Endodermal cell (in vitro differentiated cells): Measurements from ENCODE around the gene CUEDC2. TPM values are rescaled to one million over a fixed set of nuclear protein-coding genes. Genes with fewer than 3 reads are reported as not detected.

Experiments
- DNase-seq: peaks from one replicate; pipeline ENCODE4 v3.0.0-alpha.2; 2017
- H3K27ac ChIP-seq: 2 replicates; pipeline ENCODE4 v1.5.1; 2013; ENCODE audit warnings: mild to moderate bottlenecking, low read depth, low read length, moderate library complexity
- H3K27me3 ChIP-seq: 2 replicates; pipeline ENCODE4 v1.6.1; 2013; ENCODE audit warnings: mild to moderate bottlenecking, low read length, moderate library complexity; ENCODE audit not compliant: insufficient read depth, control insufficient read depth, poor library complexity, severe bottlenecking
- H3K36me3 ChIP-seq: 2 replicates; pipeline ENCODE4 v1.7.0; 2013; ENCODE audit warnings: mild to moderate bottlenecking, low read length, moderate library complexity; ENCODE audit not compliant: control insufficient read depth, insufficient read depth
- H3K4me1 ChIP-seq: one replicate; pipeline ENCODE4 v1.7.0; 2013; ENCODE audit warnings: low read length; ENCODE audit not compliant: control insufficient read depth, insufficient read depth
- H3K4me3 ChIP-seq: 2 replicates; pipeline ENCODE4 v1.5.1; 2013; ENCODE audit warnings: mild to moderate bottlenecking, low read length, moderate library complexity
- H3K9ac ChIP-seq: 2 replicates; pipeline ENCODE4 v1.6.1; 2013; ENCODE audit warnings: mild to moderate bottlenecking, low read length, moderate library complexity; ENCODE audit not compliant: poor library complexity, severe bottlenecking; ENCODE audit errors: extremely low read depth
- H3K9me3 ChIP-seq: 2 replicates; pipeline ENCODE4 v1.6.1; 2013; ENCODE audit warnings: mild to moderate bottlenecking, low read length, moderate library complexity; ENCODE audit not compliant: control insufficient read depth
- H3K27ac Mint-ChIP-seq: 2 replicates; pipeline ENCODE4 v1.8.0; 2020; ENCODE audit warnings: mixed read lengths
- H3K27me3 Mint-ChIP-seq: 2 replicates; pipeline ENCODE4 v1.8.0; 2021; ENCODE audit warnings: mild to moderate bottlenecking, mixed read lengths; ENCODE audit not compliant: insufficient read depth
- H3K36me3 Mint-ChIP-seq: 2 replicates; pipeline ENCODE4 v1.8.0; 2020; ENCODE audit warnings: low read depth, mixed read lengths
- H3K4me1 Mint-ChIP-seq: 2 replicates; pipeline ENCODE4 v1.8.0; 2020; ENCODE audit warnings: mixed read lengths
- H3K4me3 Mint-ChIP-seq: 2 replicates; pipeline ENCODE4 v1.8.0; 2020; ENCODE audit warnings: mild to moderate bottlenecking, moderate library complexity, mixed read lengths
- H3K9me3 Mint-ChIP-seq: 2 replicates; pipeline ENCODE4 v1.8.0; 2020; ENCODE audit warnings: mild to moderate bottlenecking, mixed read lengths
- WGBS, 2 experiments: methylation state at CpG; one replicate each; pipeline versions ENCODE4 v1.1.5 to v1.1.7; 2013; ENCODE audit warnings: missing lambda C conversion rate in 2 of 2, mixed read lengths in 1 of 2; ENCODE audit not compliant: insufficient coverage in 1 of 2, insufficient read length in 1 of 2; 5-methylcytosine and 5-hydroxymethylcytosine counted together
- total RNA-seq, 2 donors: library from RNA; stranded (reverse); fragmentation: NEBNext Ultra II Directional in 1 of 2; extraction: Animal tissue kit (Norgen Biotek cat#: 25700) in 1 of 2; gene quantifications; 2 replicates in 1 of 2; 3 replicates in 1 of 2; pipeline ENCODE4 v1.2.1, GENCODE V29; 2021
- TF ChIP-seq, protein P1 (sequence below): fragments of 200-600 bp; sonication (generic); conservative IDR thresholded peaks from 2 replicates; pipeline ENCODE4 v1.5.0; 2021; ENCODE audit warnings: antibody characterized with exemption, mild to moderate bottlenecking

The CUEDC2 gene
- total RNA-seq, 2 donors from 2014 or later, result 51.7 to 82.9 TPM

DNA sequence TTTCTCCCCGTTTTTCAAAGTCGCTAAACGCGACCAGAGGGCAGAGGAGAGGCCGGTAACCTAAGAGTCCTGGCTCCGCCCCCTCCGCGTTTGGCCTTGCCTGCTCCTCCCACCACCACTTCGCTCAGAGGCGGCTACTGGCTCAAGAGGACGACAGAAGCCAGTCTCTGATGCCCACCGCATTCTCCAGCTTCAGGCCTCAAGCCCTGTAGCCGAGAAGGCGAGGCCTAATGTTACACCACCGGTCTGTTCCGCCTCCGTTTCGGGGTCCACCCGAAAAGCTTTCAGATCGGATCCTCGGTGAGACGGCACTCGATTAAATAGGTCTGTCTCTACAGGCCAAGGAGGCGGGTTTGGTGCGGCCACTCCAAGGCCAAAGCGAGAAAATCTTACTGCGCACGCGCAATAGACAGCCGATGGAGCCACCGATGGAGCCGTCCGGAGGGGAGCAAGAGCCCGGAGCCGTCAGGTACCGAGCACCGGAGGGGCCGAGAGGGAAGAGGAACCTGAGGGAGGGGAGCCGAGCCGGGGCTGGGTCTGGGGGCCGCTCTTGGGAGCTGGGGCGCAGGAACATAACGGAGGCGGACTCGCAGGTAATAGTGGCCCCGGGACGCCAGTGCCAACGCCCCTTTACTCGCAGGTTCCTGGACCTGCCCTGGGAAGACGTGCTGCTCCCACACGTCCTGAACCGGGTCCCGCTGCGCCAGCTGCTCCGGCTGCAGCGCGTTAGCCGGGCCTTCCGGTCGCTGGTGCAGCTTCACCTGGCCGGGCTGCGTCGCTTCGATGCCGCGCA is 11.5 kb downstream of the CUEDC2 start, which contains the start of gene FBXL15:
TSS of gene FBXL15 (plus strand) at position 123 of the 793 bp plus-strand sequence. CDS start at position 417, 294 bp downstream.
- peaks cover 14% of the 10 kb centered on the region for H3K27me3 ChIP-seq
- peak within 1 kb of the TSS; percentile 47 for H3K27ac ChIP-seq
- Mint-ChIP-seq H3K9me3 (no peaks in the 10 kb centered on the region), H3K27ac (peak within 1 kb of the TSS; percentile 97), H3K4me3 (peak within 1 kb of the TSS; percentile 88), H3K36me3 (peaks cover 13% of the 10 kb centered on the region), H3K4me1 (peaks cover 15% of the 10 kb centered on the region), H3K27me3 (peaks cover 16% of the 10 kb centered on the region)
- H3K9ac ChIP-seq, result peak within 1 kb of the TSS; percentile 3
- H3K9me3 ChIP-seq, result no peaks in the 10 kb centered on the region
- 0% methylated on average over 51 to 66 of the region's 66 CpGs for WGBS, 2 experiments
- DNase-seq, result peak; percentile 99
- H3K4me1 ChIP-seq, result peaks cover 10% of the 10 kb centered on the region
- peaks cover 16% of the 10 kb centered on the region for H3K36me3 ChIP-seq
- H3K4me3 ChIP-seq, result peak within 1 kb of the TSS; percentile 94
- TF ChIP-seq, protein P1, sequence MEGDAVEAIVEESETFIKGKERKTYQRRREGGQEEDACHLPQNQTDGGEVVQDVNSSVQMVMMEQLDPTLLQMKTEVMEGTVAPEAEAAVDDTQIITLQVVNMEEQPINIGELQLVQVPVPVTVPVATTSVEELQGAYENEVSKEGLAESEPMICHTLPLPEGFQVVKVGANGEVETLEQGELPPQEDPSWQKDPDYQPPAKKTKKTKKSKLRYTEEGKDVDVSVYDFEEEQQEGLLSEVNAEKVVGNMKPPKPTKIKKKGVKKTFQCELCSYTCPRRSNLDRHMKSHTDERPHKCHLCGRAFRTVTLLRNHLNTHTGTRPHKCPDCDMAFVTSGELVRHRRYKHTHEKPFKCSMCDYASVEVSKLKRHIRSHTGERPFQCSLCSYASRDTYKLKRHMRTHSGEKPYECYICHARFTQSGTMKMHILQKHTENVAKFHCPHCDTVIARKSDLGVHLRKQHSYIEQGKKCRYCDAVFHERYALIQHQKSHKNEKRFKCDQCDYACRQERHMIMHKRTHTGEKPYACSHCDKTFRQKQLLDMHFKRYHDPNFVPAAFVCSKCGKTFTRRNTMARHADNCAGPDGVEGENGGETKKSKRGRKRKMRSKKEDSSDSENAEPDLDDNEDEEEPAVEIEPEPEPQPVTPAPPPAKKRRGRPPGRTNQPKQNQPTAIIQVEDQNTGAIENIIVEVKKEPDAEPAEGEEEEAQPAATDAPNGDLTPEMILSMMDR, result no peak

DNA sequence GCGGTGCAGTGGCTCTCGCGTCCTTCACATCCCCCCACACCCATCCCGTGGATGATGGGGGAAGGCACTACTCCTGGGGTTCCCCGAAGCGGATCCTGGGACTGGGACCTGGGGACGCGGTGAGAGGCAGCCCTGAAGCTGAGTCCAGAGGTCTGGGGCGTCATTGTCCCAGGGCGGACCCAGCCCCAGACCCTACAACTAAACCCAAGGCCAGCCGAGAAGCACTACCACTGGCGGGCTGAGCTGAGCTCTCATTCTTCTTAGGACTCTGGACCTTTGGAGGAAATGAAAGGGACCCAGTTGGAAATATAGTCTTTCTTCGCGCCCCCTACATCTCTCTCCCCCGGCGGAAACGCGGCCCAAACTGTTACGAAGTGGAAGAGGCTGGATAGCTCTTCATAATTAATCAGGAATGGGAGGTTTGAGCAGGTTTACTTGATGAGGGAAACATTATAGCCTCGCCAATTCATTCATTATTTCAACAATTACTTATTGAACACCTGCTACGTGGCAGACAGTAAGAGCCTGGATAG is 12.1 kb downstream of the CUEDC2 start:
- Mint-ChIP-seq H3K9me3 (no peaks in the 10 kb centered on the region), H3K27me3 (peaks cover 20% of the 10 kb centered on the region), H3K4me1 (peaks cover 15% of the 10 kb centered on the region), H3K36me3 (peaks cover 13% of the 10 kb centered on the region), H3K4me3 (peak overlapping the region; percentile 88), H3K27ac (peak overlapping the region; percentile 97)
- Histone ChIP-seq H3K27ac (peak overlapping the region; percentile 40), H3K27me3 (peaks cover 14% of the 10 kb centered on the region), H3K36me3 (peaks cover 16% of the 10 kb centered on the region), H3K9me3 (no peaks in the 10 kb centered on the region), H3K4me3 (peak overlapping the region; percentile 94), H3K9ac (peak overlapping the region; percentile 3), H3K4me1 (peaks cover 10% of the 10 kb centered on the region)
- TF ChIP-seq, protein P1, result no peak
- DNase-seq, result no peak
- WGBS, 2 experiments, result 0 to 1% methylated on average over 7 to 20 of the region's 21 CpGs

DNA sequence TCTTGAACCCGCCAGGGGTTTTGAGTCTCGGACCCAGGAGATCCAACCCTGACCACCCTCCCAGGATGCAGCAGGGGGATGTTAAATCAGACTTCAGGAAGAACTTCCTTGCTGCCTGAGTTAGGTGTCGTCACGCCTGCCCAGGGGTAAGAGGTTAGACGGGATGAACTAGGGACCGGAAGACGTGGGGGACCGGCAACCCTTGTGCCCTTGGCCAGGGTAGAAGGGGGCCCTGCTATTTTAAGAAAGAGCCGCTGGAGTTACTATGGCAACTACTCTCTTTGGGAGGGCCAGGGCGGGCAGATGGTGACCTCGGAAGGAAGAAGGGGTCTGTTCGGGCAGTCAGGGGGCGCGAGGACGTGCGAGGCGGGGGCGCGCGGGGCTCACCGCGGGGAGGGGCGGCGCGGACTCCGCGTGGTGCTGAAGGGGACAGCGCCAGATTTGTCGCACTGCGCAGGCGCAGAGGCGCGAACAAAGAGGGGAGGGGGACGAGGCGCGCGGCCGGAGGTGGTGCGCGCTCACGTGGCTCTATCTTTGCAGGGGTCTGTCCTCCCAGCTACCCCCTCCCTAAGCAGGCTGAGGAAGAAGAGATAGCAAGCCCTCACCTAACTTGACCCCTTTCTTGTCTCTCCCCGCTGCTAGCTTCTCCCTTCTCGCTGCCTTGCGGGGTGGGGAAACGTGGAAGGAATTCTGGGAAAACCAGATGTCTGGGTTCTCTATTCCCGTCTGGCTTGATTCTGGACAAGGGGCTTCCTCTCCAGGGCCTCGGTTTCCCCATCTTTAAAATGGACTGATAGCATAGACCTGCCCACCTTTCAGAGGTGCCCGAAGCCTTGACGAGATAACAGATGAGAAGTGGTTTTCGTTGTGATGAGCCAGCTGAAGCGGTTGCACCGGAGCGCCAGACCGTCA is 12.8 kb downstream of the CUEDC2 start:
- 0 to 1% methylated on average over 19 to 54 of the region's 54 CpGs for WGBS, 2 experiments
- Histone ChIP-seq H3K27me3 (peaks cover 14% of the 10 kb centered on the region), H3K27ac (no peak overlapping the region), H3K4me1 (peaks cover 10% of the 10 kb centered on the region), H3K4me3 (peak overlapping the region; percentile 94), H3K9ac (peak overlapping the region; percentile 3), H3K36me3 (peaks cover 14% of the 10 kb centered on the region), H3K9me3 (no peaks in the 10 kb centered on the region)
- DNase-seq, result peak; percentile 93
- Mint-ChIP-seq H3K27ac (peak overlapping the region; percentile 97), H3K9me3 (no peaks in the 10 kb centered on the region), H3K27me3 (peaks cover 22% of the 10 kb centered on the region), H3K4me1 (peaks cover 15% of the 10 kb centered on the region), H3K36me3 (peaks cover 13% of the 10 kb centered on the region), H3K4me3 (peak overlapping the region; percentile 88)
- TF ChIP-seq, protein P1, result no peak
